Esophagus muscularis mucosa (tissue), 4 donors: Measurements from ENCODE around the gene SYT17. TPM values are rescaled to one million over a fixed set of nuclear protein-coding genes. Genes with fewer than 3 reads are reported as not detected.

Experiments used
- DNase-seq: peaks from one replicate; pipeline ENCODE4 v3.0.0-alpha.2; 2017; ENCODE audit errors: extremely low spot score
- H3K27ac ChIP-seq, 4 donors: fragments of 200-600 bp; sonication (generic); replicated peaks in 1 of 4; 1 replicate in 3 of 4; 2 replicates in 1 of 4; pipeline ENCODE4 v1.5.1; 2016 to 2019; ENCODE audit warnings: mild to moderate bottlenecking in 1 of 4
- H3K27me3 ChIP-seq, 4 donors: fragments of 200-600 bp; sonication (generic); one replicate each; pipeline versions ENCODE4 v1.5.1 to v1.6.0; 2016 to 2019
- H3K36me3 ChIP-seq, 4 donors: fragments of 200-600 bp; sonication (generic); one replicate each; pipeline ENCODE4 v1.5.1; 2016 to 2019
- H3K4me1 ChIP-seq, 4 donors: fragments of 200-600 bp; sonication (generic); one replicate each; pipeline ENCODE4 v1.5.1; 2016 to 2019
- H3K4me3 ChIP-seq, 4 donors: fragments of 200-600 bp; sonication (generic); 1 replicate in 2 of 4; 2 replicates in 2 of 4; pipeline ENCODE4 v1.5.1; 2016 to 2019; ENCODE audit warnings: mild to moderate bottlenecking in 4 of 4, moderate library complexity in 1 of 4
- H3K9me3 ChIP-seq, 4 donors: fragments of 200-600 bp; sonication (generic); 1 replicate in 3 of 4; 2 replicates in 1 of 4; pipeline ENCODE4 v1.5.1; 2016 to 2019
- CTCF ChIP-seq, 3 experiments: fragments of 200-600 bp in 2 of 3; fragments of 450-650 bp in 1 of 3; sonication (generic) in 2 of 3; IDR thresholded peaks; one replicate each; pipeline ENCODE4 v1.5.1; 2017 to 2019; ENCODE audit warnings: antibody characterized with exemption in 3 of 3, mild to moderate bottlenecking in 2 of 3, moderate library complexity in 1 of 3
- EP300 ChIP-seq: sonication (generic); formaldehyde crosslinking; IDR thresholded peaks from one replicate; pipeline ENCODE4 v1.6.1; 2017; ENCODE audit warnings: antibody characterized with exemption
- POLR2A ChIP-seq: fragments of 450-650 bp; IDR thresholded peaks from one replicate; pipeline ENCODE4 v1.6.1; 2017; ENCODE audit warnings: antibody characterized with exemption, moderate library complexity, mild to moderate bottlenecking, low read depth
- POLR2AphosphoS5 ChIP-seq, 2 donors: sonication (generic); formaldehyde crosslinking; IDR thresholded peaks; one replicate each; pipeline ENCODE4 v1.6.1; 2017; ENCODE audit warnings: antibody characterized with exemption in 2 of 2
- WGBS: methylation state at CpG from one replicate; pipeline ENCODE4 v1.1.5; 2018; 5-methylcytosine and 5-hydroxymethylcytosine counted together
- intact Hi-C: fragments of 100-400 bp; cut with DNase I; formaldehyde crosslinking; loops from one replicate; pipeline ENCODE4 v1.15.1; 2023
- total RNA-seq, 4 donors: library from RNA; depleted of rRNA; stranded (reverse); fragments of >200 nt; gene quantifications; one replicate each; pipeline versions ENCODE4 v1.1.0 to v1.2.1, GENCODE V29; 2016

The SYT17 gene
- total RNA-seq, 4 donors from 2014 or later, result 5.0 to 8.7 (median 6.2) TPM

DNA sequence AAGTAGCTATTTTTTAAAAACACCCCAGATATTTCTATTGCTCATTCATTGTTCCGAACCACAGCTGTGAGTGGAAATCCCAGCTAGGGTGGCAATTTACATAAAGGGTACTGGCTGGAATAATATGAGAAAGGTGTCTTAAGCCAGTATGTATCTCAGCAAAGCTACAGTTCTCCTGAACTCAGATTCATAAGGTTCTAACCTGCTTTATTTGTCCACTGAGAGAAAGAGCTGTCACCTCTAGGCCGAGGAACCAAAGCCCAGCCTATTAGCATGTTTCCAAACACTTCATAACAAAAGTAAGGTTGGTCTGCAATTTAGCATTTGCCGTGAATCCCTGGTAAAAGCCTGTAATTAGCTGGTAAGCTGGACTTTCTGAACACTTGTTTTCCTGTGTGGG is 60.5 kb downstream of the SYT17 start:
- no peak for DNase-seq
- peak overlapping the region; percentile 60 to 84 (median 78) for H3K27ac ChIP-seq
- H3K36me3 ChIP-seq, result peaks cover 0 to 10% (median 5%) of the 10 kb centered on the region in 4 donors
- no peak overlapping the region for H3K4me3 ChIP-seq
- H3K27me3 ChIP-seq, result no peaks in the 10 kb centered on the region
- H3K9me3 ChIP-seq, result peaks cover 0 to 10% (median 2%) of the 10 kb centered on the region in 4 donors
- intact Hi-C loops, result loop anchor here (10.0 kb wide), 1 partner anchor 54 kb away; no protein-coding TSS in a partner anchor
- 44% methylated on average over 3 of the region's 3 CpGs for WGBS
- H3K4me1 ChIP-seq, result peaks cover 0 to 35% (median 34%) of the 10 kb centered on the region in 4 donors
- TF ChIP-seq POLR2A (no peak), POLR2AphosphoS5 (IDR thresholded peaks at IDR 0.05) (no peak), EP300 (no peak), CTCF (IDR thresholded peaks at IDR 0.05) (no peak)

DNA sequence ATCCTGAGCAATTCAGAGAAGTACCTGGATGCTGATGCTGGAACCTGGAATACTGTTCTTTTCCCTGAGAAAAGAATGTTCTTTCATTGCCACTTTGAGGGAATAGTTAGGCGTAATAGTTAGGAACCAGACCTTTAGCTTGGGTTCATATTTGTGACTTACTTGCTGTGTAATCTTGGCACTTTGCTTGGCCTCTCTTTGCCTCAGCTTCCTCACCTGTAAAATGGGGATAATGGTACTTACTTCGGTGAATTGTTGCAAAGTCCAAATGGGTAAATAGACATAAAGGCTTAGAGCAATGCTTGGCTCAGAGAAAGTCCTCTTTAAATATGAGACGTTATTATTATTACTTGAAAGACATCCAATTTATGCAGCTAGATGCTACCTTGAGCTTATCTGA is 62.5 kb downstream of the SYT17 start:
- 88% methylated on average over 3 of the region's 3 CpGs for WGBS
- TF ChIP-seq POLR2AphosphoS5 (IDR thresholded peaks at IDR 0.05) (no peak), EP300 (no peak)

DNA sequence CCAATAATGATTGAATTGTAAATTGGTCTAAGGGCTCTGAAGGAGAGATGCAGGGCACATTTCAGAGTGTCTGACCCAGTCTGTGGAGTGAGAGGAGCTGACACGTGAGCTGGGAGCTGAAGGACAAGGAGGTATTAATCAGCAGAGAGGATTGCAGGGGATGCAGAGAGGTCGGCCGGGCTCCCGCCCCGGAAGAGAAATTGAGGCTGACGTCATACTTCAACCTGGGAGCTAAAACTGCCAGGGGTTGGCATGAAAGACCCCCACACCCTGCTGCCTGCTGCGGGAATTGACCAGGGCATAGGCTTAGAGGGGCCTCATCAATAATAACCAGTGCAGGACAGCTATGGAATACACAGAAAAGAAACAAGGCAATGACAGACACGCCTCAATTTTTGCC is 63.8 kb downstream of the SYT17 start:
- intact Hi-C loops, result no loop called here
- Histone ChIP-seq H3K9me3 (peaks cover 0 to 16% (median 11%) of the 10 kb centered on the region in 4 donors), H3K27me3 (no peaks in the 10 kb centered on the region), H3K36me3 (peaks cover 0 to 4% (median 0%) of the 10 kb centered on the region in 4 donors), H3K27ac (no peak overlapping the region), H3K4me1 (peaks cover 0 to 26% (median 25%) of the 10 kb centered on the region in 4 donors), H3K4me3 (no peak overlapping the region)
- WGBS, result 88% methylated on average over 8 of the region's 8 CpGs
- no peak for TF ChIP-seq EP300
- no peak for DNase-seq

More for the DNA sequence above, 62.5 kb downstream of the SYT17 start:
- no peak overlapping the region for H3K27ac ChIP-seq
- H3K4me1 ChIP-seq, result peaks cover 0 to 35% (median 32%) of the 10 kb centered on the region in 4 donors
- DNase-seq, result no peak
- H3K4me3 ChIP-seq, result no peak overlapping the region
- peaks cover 0 to 7% (median 2%) of the 10 kb centered on the region in 4 donors for H3K36me3 ChIP-seq
- peaks cover 0 to 13% (median 8%) of the 10 kb centered on the region in 4 donors for H3K9me3 ChIP-seq
- H3K27me3 ChIP-seq, result no peaks in the 10 kb centered on the region
- intact Hi-C loops, result no loop called here

DNA sequence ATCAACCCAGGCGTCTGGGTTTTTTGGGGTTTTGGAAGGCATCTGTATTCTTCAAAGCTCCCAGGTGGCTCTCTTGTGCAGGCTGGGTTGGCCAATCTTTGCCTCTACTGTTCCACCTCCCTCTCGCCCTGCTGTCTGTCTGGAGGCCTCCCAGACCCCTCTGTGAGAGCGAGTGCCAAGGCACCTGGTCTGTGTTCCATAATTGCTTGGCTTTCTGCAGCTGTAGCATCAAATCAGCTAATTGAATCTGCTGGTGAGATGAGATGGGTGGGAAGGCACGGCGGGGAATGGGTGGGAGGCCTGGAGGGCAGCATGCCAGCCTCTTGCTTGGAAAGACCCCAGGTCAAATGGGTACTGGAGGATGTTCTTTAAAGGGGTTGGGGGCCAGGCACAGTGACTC is 64.9 kb downstream of the SYT17 start:
- Histone ChIP-seq H3K27me3 (no peaks in the 10 kb centered on the region), H3K4me1 (peaks cover 0 to 15% (median 13%) of the 10 kb centered on the region in 4 donors), H3K4me3 (no peak overlapping the region), H3K27ac (no peak overlapping the region), H3K36me3 (peaks cover 0 to 2% (median 0%) of the 10 kb centered on the region in 4 donors), H3K9me3 (peaks cover 0 to 16% (median 11%) of the 10 kb centered on the region in 4 donors)
- 63% methylated on average over 5 of the region's 5 CpGs for WGBS
- intact Hi-C loops, result no loop called here
- TF ChIP-seq EP300, result no peak
- no peak for TF ChIP-seq CTCF (IDR thresholded peaks at IDR 0.05)
- no peak for TF ChIP-seq POLR2A
- no peak for TF ChIP-seq POLR2AphosphoS5 (IDR thresholded peaks at IDR 0.05)
- no peak for DNase-seq

GRCh38 chr16:19235478-19235877 is 67.4 kb downstream of the SYT17 start:
- intact Hi-C loops, result no loop called here
- no peak for DNase-seq
- Histone ChIP-seq H3K4me3 (no peak overlapping the region), H3K9me3 (peaks cover 0 to 16% (median 11%) of the 10 kb centered on the region in 4 donors), H3K4me1 (peaks cover 0 to 16% (median 6%) of the 10 kb centered on the region in 4 donors), H3K27me3 (no peaks in the 10 kb centered on the region), H3K36me3 (no peaks in the 10 kb centered on the region), H3K27ac (no peak overlapping the region)
- 92% methylated on average over 4 of the region's 4 CpGs for WGBS
- TF ChIP-seq EP300, result no peak
- no peak for TF ChIP-seq POLR2A
- TF ChIP-seq CTCF (IDR thresholded peaks at IDR 0.05), result no peak
- no peak for TF ChIP-seq POLR2AphosphoS5 (IDR thresholded peaks at IDR 0.05)

DNA sequence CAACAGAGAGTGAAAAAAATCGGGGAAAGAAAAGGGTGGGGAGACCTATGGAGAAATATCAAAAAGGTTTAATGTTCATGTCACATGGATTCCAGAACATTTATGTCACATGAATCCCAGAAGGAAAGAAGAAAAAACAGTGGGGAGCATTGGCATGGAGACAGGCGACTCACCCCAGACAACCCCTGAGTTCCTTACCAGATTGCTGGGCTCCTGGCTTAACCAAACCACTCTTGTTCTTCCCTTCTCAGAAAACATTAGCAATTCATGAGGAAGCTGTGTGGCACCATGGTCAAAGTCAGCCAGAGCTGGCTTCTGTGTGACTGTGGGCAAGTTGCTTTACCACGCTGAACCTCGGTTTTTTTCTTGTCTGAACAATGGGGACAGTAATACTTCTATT is 67.8 kb downstream of the SYT17 start:
- TF ChIP-seq POLR2AphosphoS5 (IDR thresholded peaks at IDR 0.05), result no peak
- no peak for TF ChIP-seq POLR2A
- no peak for TF ChIP-seq CTCF (IDR thresholded peaks at IDR 0.05)
- no peak for TF ChIP-seq EP300
- peaks cover 0 to 18% (median 7%) of the 10 kb centered on the region in 4 donors for H3K4me1 ChIP-seq
- 95% methylated on average over 4 of the region's 4 CpGs for WGBS
- intact Hi-C loops, result no loop called here
- no peaks in the 10 kb centered on the region for H3K27me3 ChIP-seq
- H3K4me3 ChIP-seq, result no peak overlapping the region
- H3K27ac ChIP-seq, result no peak overlapping the region
- no peaks in the 10 kb centered on the region for H3K36me3 ChIP-seq
- DNase-seq, result no peak
- peaks cover 0 to 16% (median 11%) of the 10 kb centered on the region in 4 donors for H3K9me3 ChIP-seq
